A673 (cell line): Measurements from ENCODE around the gene NID1.

Source experiments
- CTCF ChIP-seq: fragments of 300-800, 200-600 bp; sonication (generic); conservative IDR thresholded peaks from 2 replicates; pipeline ENCODE4 v1.5.1; 2017; ENCODE audit warnings: low read depth, mild to moderate bottlenecking, antibody characterized with exemption, low read length, moderate library complexity, mixed read lengths
- EZH2 ChIP-seq: fragments of 200-600 bp; sonication (generic); IDR thresholded peaks from 2 replicates; pipeline ENCODE4 v1.6.1; 2017; ENCODE audit warnings: borderline replicate concordance, low read depth, mild to moderate bottlenecking, mixed read lengths, antibody characterized with exemption, low read length; ENCODE audit not compliant: poor library complexity, severe bottlenecking

- TF ChIP-seq CTCF (no peak), EZH2 (no peak)
These were observed 113.2 kb downstream of the NID1 start for GRCh38 chr1:235951661-235952060.
